ENCODE results near the gene CAMK1D.

Gene CAMK1D

GRCh38 chr10:12633776-12634620, 284.7 kb downstream of the CAMK1D start:
- no peak for DNase-seq

DNA sequence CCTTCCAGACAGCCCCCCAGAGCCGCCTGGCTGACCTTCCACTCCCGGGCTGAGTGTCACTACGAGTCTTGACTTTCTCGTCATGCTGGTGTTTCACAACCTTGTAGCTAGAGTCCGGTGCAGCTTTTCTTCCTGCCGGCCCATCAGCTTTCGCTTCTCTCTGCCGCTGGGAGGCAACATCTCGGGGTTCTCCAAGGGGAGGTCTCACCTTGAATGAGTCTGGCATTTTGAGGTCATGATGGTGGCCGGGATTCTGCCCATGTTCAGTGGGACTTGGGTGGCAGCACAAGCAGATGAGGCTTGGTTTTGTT, 285.2 kb downstream of the CAMK1D start:
- DNase-seq = no peak

- DNase-seq = no peak
Measured at GRCh38 chr10:12635127-12635541, 285.8 kb downstream of the CAMK1D start.

DNA sequence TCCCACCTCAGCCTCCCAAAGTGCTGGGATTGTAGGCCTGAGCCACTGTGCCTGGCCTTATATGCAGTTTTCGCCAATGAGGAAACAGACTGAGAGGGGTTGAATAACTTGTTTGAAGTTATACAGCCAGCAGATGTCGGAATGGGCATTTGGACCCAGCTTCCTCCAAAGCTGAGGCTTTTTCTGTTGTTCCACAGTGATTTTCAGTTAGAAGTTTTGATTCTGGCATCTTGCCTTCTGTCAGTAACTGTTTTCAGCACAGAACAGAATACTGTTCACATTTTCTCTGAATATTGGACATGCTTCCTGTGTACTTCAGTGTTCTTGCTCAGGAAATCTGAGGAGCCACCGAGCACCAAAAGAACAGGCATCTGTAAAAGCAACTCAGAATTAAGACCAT, 287.2 kb downstream of the CAMK1D start:
- DNase-seq = no peak

- DNase-seq = no peak
Measured at GRCh38 chr10:12637649-12638048, 288.3 kb downstream of the CAMK1D start.

GRCh38 chr10:12638103-12638502, 288.8 kb downstream of the CAMK1D start:
- no peak for DNase-seq

- DNase-seq = no peak
Measured at GRCh38 chr10:12638781-12639180, 289.4 kb downstream of the CAMK1D start.

DNA sequence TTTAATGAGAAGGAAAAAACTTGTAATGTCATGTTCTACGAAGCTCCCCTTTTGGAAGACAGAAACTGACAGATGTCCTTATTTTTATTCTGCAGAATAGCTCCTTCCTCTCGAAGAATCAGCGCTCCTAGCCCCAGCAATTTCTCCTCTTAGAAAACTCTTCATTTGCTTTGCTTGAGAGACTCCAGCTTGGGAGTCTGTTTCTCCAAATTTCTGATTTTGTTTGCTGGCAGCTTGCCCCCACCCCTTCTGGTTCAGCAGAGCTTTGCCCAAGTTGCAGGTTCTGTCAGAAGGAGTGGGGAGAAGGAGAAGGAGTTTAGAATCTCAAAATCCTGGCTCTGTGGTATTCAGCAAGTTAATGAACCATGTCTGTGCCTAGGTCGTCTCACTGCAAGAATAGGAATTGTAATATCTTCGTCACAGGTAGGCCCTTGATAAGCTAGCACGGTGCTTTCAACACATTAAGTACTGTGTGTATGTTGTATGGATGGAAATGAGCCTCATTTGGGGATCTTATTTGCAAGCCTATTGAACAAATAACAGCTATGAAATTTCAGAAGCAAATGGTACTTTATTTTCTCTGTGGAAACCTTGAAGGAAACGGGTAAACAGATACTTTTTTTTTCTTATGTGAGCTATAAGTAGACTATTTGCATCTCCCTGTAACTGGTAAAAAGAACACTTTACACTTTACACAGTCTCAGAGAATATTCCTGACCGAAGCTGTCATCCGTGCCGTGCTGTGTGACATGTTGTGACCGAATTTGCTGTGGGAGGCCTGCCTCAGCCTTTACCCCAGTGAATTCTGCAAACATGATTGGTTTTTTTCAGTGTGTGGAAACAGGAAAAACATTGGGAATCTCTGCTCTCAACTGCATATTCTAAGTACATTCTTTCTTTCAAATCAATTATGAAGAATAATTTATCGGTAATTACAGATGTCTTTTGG, 290.9 kb downstream of the CAMK1D start:
- DNase-seq = no peak

GRCh38 chr10:12642036-12642435, 292.7 kb downstream of the CAMK1D start:
- no peak for DNase-seq

GRCh38 chr10:12643279-12643678, 293.9 kb downstream of the CAMK1D start:
- no peak for DNase-seq

DNA sequence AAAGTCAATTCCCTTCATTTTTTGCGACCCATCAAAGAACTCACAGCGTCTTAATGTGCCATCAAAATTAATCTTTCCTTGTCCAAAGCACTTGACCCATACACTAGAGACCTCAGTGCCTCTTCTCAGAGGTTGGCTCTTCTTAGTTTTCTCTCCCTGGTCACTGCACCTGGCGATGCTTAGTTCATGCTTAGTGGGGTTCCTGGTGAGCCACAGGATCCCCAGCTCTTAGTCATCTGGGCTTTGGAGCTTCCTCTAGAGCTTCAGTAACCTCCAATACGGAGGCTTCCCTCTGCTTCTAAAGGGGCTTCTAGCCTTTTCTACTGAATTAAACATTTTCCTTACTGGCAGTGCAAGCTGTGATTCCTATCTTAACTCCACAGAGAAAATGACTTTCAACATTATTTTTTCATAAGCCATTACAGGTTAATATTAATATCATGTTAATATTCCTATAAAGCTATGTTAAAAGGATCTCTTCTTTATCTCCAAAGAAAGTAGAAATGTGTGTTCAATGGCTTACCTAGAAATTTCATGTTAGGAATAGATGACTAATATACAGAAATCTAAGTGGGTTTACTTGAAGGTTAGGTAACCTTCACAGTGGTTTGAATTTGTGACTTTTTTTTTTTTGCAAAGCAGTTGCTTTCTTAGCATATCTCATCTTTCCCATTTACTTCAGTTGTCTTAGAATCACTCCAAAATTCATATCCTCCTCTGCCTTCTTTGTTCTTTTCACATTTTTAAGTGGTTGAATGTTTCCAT, 295.2 kb downstream of the CAMK1D start:
- no peak for DNase-seq

DNA sequence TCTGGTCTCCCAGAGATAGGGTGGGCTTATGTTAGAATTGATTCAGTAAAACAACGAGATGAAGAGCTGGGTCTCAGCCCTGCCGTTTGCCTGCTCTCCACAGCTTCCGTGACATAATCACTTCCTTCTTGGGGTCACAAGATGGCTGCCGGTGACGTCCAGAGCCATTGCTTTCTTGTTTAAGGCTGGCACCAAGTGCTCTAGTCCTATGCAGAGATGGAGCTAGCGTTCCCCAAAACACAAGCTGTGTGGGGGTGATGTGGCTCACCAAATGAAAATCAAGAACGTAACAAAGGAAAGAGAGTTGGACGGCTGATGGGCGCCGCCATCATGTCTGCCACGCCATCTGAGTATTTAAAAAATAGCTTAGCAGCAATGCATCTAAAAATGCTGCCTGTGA, 296.1 kb downstream of the CAMK1D start:
- no peak for DNase-seq

DNA sequence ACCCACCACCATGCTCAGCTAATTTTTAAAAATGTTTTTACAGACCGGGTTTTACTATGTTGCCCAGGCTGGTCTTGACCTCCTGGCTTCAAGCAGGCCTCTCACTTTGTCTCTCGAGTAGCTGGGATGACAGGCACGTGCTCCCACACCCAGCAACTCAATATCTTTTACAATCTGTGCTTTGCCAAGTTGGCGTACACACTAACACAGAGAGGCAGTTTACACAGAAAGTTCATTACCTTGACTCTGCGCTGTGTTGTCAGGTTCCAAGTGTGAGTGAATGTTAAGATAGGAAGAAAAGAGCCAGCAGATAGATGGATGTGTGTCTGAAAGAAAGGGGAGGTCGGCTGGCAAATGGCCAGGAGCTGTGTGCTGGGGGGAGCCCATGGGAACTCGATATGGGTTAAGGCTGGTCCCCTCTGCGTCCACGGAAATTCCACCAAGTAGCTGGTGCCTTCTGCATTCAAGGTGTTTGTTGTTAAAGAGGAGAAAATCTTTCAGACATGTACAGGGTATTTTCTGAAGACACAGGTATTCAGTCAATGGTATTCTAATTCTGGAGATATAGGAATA, 299.8 kb downstream of the CAMK1D start:
- no peak for DNase-seq

DNA sequence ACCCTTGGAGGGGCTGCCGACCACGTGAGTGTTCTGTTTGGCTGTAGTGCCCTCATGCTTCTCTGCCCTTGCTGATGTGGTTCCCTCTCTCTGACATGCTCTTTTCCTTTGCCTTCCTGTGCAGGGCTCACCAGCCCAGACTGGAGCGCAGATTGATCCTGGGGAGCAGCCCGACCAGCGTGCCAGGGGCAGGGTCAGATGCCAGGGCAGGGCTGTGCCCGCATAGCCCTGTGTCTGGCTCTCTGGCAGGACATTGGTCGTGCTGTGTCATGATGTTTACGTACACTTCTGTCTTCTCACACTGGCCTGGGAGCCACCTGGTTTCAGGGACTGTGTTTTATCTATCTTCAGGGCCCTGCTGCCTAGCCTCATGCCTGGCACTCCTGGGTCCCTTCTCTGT, 300.8 kb downstream of the CAMK1D start:
- DNase-seq = no peak

DNA sequence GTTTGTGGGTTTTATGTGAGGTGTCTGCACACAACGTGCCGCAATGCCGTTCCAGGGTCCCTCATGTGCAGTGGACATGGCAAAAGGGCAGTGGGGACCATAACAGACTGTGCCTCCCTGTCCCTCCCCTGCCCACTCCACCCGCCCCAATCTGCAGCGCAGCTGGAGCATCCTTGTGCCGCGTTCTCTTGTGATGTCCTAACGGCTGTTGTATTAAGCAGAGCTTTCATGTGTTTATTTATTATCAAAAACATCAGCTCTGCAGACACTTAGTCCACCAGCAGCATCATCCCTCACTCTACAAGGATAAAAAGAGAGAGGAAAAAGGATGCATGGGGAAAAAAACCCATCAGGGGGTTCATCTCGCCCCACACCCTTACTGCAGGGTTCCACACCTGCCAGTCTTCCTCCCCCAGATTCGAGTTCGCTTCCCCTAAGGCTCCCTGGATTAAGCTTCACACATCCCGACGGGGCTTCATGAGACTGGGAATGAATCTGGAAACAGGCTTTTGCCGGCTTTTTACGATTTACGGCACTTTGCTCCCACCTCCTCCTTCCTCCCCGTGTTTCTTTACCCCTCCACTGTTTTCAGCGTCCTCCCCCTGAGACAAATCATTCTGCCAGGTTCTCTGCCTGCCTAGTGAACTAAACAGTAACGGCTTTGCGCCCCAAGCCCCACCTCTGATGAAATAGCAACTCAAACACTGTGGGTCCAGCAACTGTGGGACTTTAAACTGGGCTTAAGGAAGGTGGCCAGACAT, 301.4 kb downstream of the CAMK1D start:
- no peak for DNase-seq

DNA sequence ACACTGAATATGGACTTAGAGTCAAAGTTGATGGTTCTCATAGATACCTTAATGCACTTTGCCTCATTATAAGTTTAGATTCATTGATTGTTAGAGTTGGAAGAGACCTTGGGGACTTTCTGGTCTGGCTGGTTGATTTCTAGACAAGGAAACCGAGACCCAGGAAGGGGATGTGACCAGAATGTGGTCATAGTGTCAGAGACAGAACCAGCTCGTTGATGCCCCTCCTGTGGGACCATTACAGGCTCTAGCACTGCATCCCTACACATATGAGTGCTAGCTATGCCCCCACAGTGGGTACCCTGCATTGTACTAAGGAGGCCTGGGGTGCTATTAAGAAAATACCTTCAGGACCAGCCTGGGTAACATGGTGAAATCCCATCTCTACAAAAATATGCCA, 306.6 kb downstream of the CAMK1D start:
- no peak for DNase-seq

DNA sequence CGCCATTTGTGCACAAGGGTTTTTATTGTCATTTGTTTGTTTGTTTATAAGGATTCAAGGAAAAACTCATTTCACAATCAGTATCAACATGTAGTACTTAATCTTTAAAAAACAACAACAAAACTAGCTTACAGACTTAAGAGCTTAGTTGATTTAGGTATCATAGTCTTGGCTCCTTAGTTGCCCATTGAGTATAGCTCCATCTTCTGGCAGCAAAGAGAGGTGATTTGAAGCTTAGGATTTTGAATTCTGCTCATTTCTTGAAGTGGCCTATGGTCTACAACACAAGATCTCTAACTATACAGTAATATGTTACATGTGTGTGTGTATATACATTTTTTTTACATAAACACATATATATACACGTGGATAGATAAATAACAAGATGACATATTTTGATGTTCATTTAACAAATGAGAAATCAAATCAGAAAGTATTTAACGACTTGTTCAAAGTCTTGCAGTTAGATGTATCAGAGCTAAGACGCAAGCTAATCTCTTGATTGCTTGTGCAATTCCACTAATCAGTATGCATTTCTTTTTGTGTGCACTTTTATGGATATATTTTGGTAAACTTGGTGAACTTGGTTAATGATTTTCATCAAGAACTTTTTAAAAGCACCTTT, 307.3 kb downstream of the CAMK1D start:
- peak; percentile 59 for DNase-seq

- DNase-seq = no peak
Measured at GRCh38 chr10:12657489-12657888, 308.1 kb downstream of the CAMK1D start.

GRCh38 chr10:12658526-12658925, 309.2 kb downstream of the CAMK1D start:
- DNase-seq = no peak

DNA sequence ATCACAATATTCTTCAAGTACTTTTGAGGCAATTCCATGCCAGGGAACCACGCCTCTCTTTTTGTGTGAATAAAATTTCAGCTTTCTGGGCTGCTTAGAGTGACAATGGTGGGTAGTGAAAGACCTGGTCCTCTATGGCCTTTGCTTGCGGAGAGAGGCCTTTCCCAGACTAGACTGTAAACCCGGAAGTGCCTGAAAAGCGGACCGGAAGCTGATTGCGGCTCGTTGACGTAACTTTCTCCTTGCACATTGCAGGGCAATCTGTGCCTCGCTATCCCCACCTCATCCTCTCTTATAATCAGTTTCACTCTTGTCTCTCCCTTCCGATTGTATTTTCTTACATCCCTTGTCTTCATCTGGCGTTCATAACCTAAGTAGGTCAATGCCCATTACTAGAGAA, 310.4 kb downstream of the CAMK1D start:
- no peak for DNase-seq

DNA sequence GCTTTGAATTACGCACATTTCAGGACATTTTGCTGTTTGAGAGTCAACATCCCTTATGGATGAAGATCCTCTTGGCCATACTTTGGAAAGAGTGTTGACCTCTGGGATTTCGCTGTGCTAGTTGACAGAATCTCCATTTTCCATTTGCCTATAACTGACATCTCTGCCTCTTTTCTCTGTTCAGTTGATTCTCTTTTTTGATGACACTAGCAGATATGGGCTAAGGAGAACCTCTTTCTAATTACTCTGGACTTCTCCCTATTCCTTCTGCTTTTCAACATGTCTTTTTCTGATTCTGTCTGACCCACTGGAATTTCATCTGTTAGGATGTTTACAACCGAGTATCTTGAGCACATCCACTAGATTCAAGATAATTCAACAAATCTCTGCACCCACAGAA, 311.5 kb downstream of the CAMK1D start:
- no peak for DNase-seq

GRCh38 chr10:12661671-12662070, 312.3 kb downstream of the CAMK1D start:
- no peak for DNase-seq
